Testis (tissue), 3 donors: ENCODE measurements around the gene KCNA2. TPM values are rescaled to one million over a fixed set of nuclear protein-coding genes. Genes with fewer than 3 reads are reported as not detected.

ENCODE experiments used
- DNase-seq: peaks from one replicate; pipeline ENCODE4 v3.0.0-alpha.2; 2019
- H3K27ac ChIP-seq, 2 donors: fragments of 200-600 bp; sonication (generic); one replicate each; pipeline ENCODE4 v1.5.1; 2019
- H3K27me3 ChIP-seq: fragments of 200-600 bp; sonication (generic); one replicate; pipeline ENCODE4 v1.5.1; 2019
- H3K36me3 ChIP-seq: fragments of 200-600 bp; sonication (generic); one replicate; pipeline ENCODE4 v1.5.1; 2017; ENCODE audit warnings: low read depth; ENCODE audit errors: missing control alignments
- H3K4me1 ChIP-seq: fragments of 200-600 bp; sonication (generic); one replicate; pipeline ENCODE4 v1.5.1; 2019
- H3K4me3 ChIP-seq, 2 donors: fragments of 200-600 bp; sonication (generic); one replicate each; pipeline ENCODE4 v1.5.1; 2017 to 2019
- H3K9me3 ChIP-seq: fragments of 200-600 bp; sonication (generic); one replicate; pipeline ENCODE4 v1.5.1; 2017
- CTCF ChIP-seq, 3 experiments: fragments of 450-650 bp in 2 of 3; fragments of 200-600 bp in 1 of 3; sonication (generic) in 1 of 3; IDR thresholded peaks; one replicate each; pipeline ENCODE4 v1.5.1; 2016 to 2019; ENCODE audit warnings: antibody characterized with exemption in 3 of 3, mild to moderate bottlenecking in 2 of 3, moderate library complexity in 1 of 3
- POLR2A ChIP-seq: fragments of 450-650 bp; IDR thresholded peaks from one replicate; pipeline ENCODE4 v1.6.1; 2017; ENCODE audit warnings: antibody characterized with exemption, mild to moderate bottlenecking, moderate library complexity
- WGBS, 2 donors: methylation state at CpG; one replicate each; pipeline ENCODE4 v1.1.5; 2018; 5-methylcytosine and 5-hydroxymethylcytosine counted together
- intact Hi-C: fragments of 100-400 bp; cut with DNase I; formaldehyde crosslinking; loops from one replicate; pipeline ENCODE4 v1.15.1; 2023; ENCODE audit warnings: low total_unique reads
- polyA plus RNA-seq: library from polyadenylated mRNA; stranded (reverse); fragments of 350-450 nt; fragmentation: Illumina TruSeq; extraction: RNeasy Lipid Tissue Mini Kit (QIAGEN cat#74804); gene quantifications from one replicate; pipeline ENCODE4 v1.2.3, GENCODE V29; 2014; ENCODE audit warnings: low read depth, low replicate concordance; ENCODE audit not compliant: insufficient read depth
- total RNA-seq, 2 donors: library from RNA; depleted of rRNA; stranded (reverse); fragments of >200 nt; gene quantifications; one replicate each; pipeline ENCODE4 v1.2.3, GENCODE V29; 2016

Gene KCNA2
- total and polyA plus RNA-seq, 3 donors from 2014 or later, result 3.7 to 6.1 (median 6.1) TPM

DNA sequence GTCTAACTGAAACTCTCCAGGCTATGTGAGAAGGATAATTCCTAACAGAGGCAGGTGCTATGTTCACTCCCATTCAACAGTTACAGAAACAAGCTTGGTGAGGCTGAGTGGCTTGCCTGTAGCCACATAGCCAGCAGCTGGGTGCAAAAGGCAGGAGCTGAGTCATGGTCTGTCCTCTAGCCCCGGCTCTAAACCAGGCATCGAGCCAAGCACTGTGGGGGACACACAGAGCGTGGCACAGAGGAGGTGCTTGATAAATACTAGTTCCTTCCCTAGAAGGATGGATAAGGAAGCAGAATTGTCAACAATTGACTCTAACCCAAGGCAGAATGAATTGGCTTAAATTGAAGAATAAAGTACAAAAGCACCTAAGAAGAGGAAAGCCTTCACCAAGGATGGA, 10.4 kb upstream of the KCNA2 start:
- H3K36me3 ChIP-seq, result no peaks in the 10 kb centered on the region
- 36 to 55% methylated on average over 3 of the region's 3 CpGs for WGBS, 2 donors
- peak; percentile 78 for DNase-seq
- H3K4me1 ChIP-seq, result peaks cover 4% of the 10 kb centered on the region
- no peaks in the 10 kb centered on the region for H3K9me3 ChIP-seq
- intact Hi-C loops, result no loop called here
- no peaks in the 10 kb centered on the region for H3K27me3 ChIP-seq
- H3K4me3 ChIP-seq, result no peak overlapping the region
- TF ChIP-seq CTCF (IDR thresholded peaks at IDR 0.05) (no peak), POLR2A (no peak)
- H3K27ac ChIP-seq, result no peak overlapping the region

DNA sequence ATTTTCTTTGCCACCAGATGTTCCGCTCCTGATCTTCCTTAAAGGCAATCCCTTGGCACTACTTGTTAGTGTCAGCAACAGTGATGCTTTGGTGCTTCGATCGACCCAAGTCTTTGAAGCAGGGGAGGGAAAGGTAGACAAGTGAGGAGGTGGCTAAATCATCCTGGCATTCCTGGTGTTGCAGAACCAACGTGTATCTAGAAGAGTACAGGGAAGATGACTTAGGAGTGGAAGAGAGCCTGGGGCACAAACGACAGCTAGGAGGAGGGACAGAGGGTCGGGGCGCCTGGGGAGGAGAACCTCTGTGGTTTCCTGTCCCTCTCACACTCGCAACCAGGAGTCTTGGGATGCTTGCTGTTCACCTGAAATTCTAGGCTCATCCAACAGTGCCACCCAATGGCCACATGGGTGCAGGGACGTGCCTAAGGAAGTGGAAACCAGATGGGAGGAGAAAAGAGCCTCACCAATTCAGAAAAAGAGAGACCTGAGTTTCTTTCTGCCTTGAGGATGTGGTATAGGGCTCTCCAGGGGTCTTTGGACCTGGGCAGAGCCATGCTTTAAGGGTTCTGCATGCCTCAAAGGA, 9.5 kb upstream of the KCNA2 start:
- 37 to 44% methylated on average over 9 of the region's 9 CpGs for WGBS, 2 donors
- Histone ChIP-seq H3K4me1 (peaks cover 4% of the 10 kb centered on the region), H3K27me3 (no peaks in the 10 kb centered on the region), H3K9me3 (no peaks in the 10 kb centered on the region), H3K27ac (no peak overlapping the region), H3K36me3 (no peaks in the 10 kb centered on the region), H3K4me3 (no peak overlapping the region)
- TF ChIP-seq CTCF (IDR thresholded peaks at IDR 0.05) (peak; percentile 68 to 74 (median 69)), POLR2A (no peak)
- peak; percentile 89 for DNase-seq
- intact Hi-C loops, result no loop called here

DNA sequence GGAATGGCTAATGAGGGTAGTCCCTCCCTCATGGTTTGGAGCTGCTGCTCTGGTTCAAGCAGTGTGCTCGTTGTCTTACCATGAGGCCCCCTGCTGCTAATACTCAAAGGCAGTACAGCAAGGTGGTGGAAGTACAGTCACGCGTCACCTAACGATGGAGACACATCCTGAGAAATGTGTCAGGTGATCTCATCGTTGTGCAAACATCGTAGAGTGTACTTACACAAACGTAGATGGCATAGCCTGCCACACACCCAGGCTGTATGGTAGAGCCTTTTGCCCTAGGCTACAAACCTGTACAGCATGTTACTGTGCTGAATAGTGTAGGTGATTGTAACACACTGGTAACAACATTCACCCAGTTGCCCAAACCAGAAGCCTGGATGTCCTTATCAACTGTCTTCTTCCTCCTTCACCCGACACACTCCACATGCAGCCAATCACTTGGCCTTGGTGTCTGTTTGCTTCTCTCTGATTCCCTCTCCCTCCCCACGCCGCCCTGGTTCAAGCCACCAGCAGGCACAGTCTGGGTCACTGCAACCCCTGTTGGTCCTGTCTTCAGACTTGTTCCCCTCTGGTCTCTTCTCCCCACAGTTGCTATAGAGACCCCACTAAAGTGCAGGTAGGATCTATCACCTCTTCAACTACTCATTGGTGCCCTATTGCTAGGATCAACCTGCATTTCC, 6.0 kb upstream of the KCNA2 start:
- no peak for TF ChIP-seq CTCF (IDR thresholded peaks at IDR 0.05)
- no peak for TF ChIP-seq POLR2A
- no peaks in the 10 kb centered on the region for H3K9me3 ChIP-seq
- no peak overlapping the region for H3K27ac ChIP-seq
- no peaks in the 10 kb centered on the region for H3K27me3 ChIP-seq
- 79 to 83% methylated on average over 9 to 10 of the region's 10 CpGs for WGBS, 2 donors
- no peaks in the 10 kb centered on the region for H3K36me3 ChIP-seq
- intact Hi-C loops, result no loop called here
- no peak overlapping the region for H3K4me3 ChIP-seq
- no peak for DNase-seq
- H3K4me1 ChIP-seq, result peaks cover 7% of the 10 kb centered on the region

DNA sequence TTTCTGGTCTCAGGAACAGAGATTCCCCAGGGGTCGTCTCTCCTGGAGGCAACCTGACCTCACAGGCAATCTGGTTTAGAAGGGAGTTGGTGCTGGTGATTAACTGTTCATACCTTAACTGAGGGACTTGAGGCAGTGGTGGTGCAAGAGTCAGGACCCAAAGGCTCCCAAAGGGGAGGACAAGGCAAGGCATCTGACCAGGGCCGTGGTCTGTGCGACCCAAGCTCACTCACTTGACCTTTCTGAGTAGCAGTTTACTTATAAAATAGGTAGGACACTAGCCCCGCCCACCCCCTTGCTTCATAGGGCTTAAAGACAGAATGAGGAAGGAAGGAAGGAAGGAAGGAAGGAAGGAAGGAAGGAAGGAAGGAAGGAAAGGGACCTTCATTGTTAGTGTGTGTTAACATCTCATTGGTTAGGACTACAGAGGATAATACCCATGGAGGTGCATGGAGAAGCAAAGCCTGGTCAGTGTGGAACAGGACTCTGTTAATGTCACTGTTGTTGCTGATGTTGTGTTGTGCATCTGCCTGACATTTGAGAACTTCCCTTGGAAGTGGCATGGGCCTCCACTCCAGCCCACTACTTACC, 4.6 kb upstream of the KCNA2 start:
- Histone ChIP-seq H3K36me3 (no peaks in the 10 kb centered on the region), H3K27ac (no peak overlapping the region), H3K4me1 (peaks cover 7% of the 10 kb centered on the region), H3K4me3 (no peak overlapping the region), H3K9me3 (no peaks in the 10 kb centered on the region), H3K27me3 (no peaks in the 10 kb centered on the region)
- intact Hi-C loops, result no loop called here
- TF ChIP-seq POLR2A (no peak), CTCF (IDR thresholded peaks at IDR 0.05) (no peak)
- 84 to 94% methylated on average over 4 of the region's 4 CpGs for WGBS, 2 donors
- no peak for DNase-seq
